Activated CD8-positive, alpha-beta memory T cell treated with anti-CD3 and anti-CD28 coated beads, Interleukin-2, amount 10 ng/mL, durations not matched to agents 7 days and 5 days (primary cell): ENCODE measurements around the gene PELI2. TPM values are rescaled to one million over a fixed set of nuclear protein-coding genes. Genes with fewer than 3 reads are reported as not detected.
A peak's percentile ranks its signal among the peaks of the same experiment; 100 is the strongest.

ENCODE experiments used
- ATAC-seq: fragments of 150-1000 bp; cut with Tn5 transposase; one replicate; pipeline ENCODE4 v1.10.0; 2021; ENCODE audit warnings: moderate library complexity
- CTCF ChIA-PET: fragments of 350-600 bp; sonication (Branson Sonifier 250); formaldehyde crosslinking; loops from one replicate; lab custom pipeline; 2021; ENCODE audit warnings: antibody characterized with exemption; lab: Charles Lee
- DNase-seq: peaks from one replicate; pipeline ENCODE4 v3.0.0-alpha.2; 2020
- H3K27ac Mint-ChIP-seq: one replicate; pipeline ENCODE4 v1.8.0; 2021; ENCODE audit warnings: mild to moderate bottlenecking, mixed read lengths
- H3K27me3 Mint-ChIP-seq: one replicate; pipeline ENCODE4 v1.8.0; 2021; ENCODE audit warnings: mixed read lengths
- H3K36me3 Mint-ChIP-seq: one replicate; pipeline ENCODE4 v1.8.0; 2021; ENCODE audit warnings: mild to moderate bottlenecking, mixed read lengths
- H3K4me1 Mint-ChIP-seq: one replicate; pipeline ENCODE4 v1.8.0; 2021; ENCODE audit warnings: mixed read lengths
- H3K4me3 Mint-ChIP-seq: one replicate; pipeline ENCODE4 v1.8.0; 2021; ENCODE audit warnings: mild to moderate bottlenecking, moderate library complexity, mixed read lengths
- H3K9me3 Mint-ChIP-seq: one replicate; pipeline ENCODE4 v1.8.0; 2022; ENCODE audit warnings: low read depth, mixed read lengths
- total RNA-seq, 2 experiments: library from RNA; stranded (reverse); gene quantifications; one replicate each; pipeline ENCODE4 v1.2.3, GENCODE V29; 2021

PELI2 gene
- total RNA-seq, 2 experiments from 2014 or later = 1.1 to 1.2 TPM

GRCh38 chr14:56175773-56176172 is 57.6 kb downstream of the PELI2 start:
- Mint-ChIP-seq H3K9me3 (peaks cover 2% of the 10 kb centered on the region), H3K27ac (no peak overlapping the region), H3K27me3 (no peaks in the 10 kb centered on the region), H3K36me3 (peaks cover 2% of the 10 kb centered on the region), H3K4me3 (no peak overlapping the region), H3K4me1 (peaks cover 30% of the 10 kb centered on the region)
- ATAC-seq (no peak), DNase-seq (no peak)
- CTCF ChIA-PET = no interaction called here

DNA sequence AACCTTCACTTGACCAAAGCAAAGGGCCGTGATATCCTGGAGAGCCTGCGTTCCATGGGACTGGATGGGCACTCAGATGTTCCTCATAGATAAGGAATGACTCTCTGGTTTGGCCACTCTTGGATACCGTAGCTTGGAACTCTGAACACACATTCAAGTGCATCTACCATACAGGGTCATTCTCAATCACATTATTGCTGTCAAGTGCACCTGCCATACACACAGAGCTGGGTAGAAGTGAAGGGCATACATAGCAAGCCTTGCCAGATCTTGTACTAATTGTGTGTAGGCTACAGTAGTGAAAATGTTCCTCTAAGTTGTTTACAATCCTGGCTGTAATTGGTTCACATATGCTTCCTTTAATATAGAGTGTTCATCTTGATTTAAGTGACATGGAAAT is 58.3 kb downstream of the PELI2 start:
- Mint-ChIP-seq H3K27ac (no peak overlapping the region), H3K4me1 (peaks cover 26% of the 10 kb centered on the region), H3K4me3 (no peak overlapping the region), H3K9me3 (peaks cover 2% of the 10 kb centered on the region), H3K27me3 (no peaks in the 10 kb centered on the region), H3K36me3 (peaks cover 2% of the 10 kb centered on the region)
- ATAC-seq (no peak), DNase-seq (no peak)
- CTCF ChIA-PET = no interaction called here

GRCh38 chr14:56177036-56177435 is 58.8 kb downstream of the PELI2 start:
- Mint-ChIP-seq H3K4me1 (peaks cover 21% of the 10 kb centered on the region), H3K4me3 (no peak overlapping the region), H3K36me3 (peaks cover 2% of the 10 kb centered on the region), H3K27ac (no peak overlapping the region), H3K27me3 (no peaks in the 10 kb centered on the region), H3K9me3 (peaks cover 5% of the 10 kb centered on the region)
- CTCF ChIA-PET = no interaction called here
- no peak for ATAC-seq
- DNase-seq = no peak

DNA sequence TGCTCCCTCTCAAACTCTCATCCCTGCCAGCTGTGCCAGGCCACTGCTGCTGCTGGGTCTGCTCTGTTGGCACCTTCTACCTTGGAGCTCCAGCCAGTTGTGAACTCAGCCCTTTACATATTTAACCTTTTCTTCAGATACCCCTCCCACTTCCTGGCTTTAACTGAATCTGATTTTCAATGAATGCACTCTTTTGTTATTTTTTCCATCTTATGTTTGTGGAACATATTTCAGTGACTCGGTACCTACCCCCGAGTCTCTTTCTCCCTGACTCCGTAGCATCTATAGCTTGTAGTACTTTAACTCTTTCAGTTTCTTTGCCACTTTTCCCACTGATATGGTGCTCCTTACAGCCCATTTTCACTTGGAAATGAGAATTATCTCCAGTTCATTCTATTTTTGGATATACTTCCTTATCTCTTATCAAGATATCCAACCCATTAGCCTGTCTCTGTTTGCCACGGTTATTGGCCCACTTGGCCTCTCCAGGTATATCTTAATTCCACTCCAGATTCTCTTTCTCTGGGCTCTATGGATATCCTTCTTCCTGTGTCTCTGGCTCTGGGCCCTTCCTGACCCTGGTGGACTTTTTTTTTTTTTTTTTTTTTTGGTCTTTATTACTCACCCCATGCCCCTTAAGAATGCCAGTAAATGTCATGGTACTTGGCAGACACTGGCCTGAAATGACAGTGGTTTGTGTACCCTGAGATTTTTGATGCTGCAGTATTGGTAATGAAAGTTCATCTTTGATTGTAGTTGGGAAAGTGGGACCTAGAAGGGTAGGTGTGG is 62.7 kb downstream of the PELI2 start:
- CTCF ChIA-PET = no interaction called here
- Mint-ChIP-seq H3K4me3 (no peak overlapping the region), H3K27me3 (peaks cover 2% of the 10 kb centered on the region), H3K4me1 (no peaks in the 10 kb centered on the region), H3K9me3 (peaks cover 4% of the 10 kb centered on the region), H3K27ac (no peak overlapping the region), H3K36me3 (no peaks in the 10 kb centered on the region)
- DNase-seq (no peak), ATAC-seq (no peak)

DNA sequence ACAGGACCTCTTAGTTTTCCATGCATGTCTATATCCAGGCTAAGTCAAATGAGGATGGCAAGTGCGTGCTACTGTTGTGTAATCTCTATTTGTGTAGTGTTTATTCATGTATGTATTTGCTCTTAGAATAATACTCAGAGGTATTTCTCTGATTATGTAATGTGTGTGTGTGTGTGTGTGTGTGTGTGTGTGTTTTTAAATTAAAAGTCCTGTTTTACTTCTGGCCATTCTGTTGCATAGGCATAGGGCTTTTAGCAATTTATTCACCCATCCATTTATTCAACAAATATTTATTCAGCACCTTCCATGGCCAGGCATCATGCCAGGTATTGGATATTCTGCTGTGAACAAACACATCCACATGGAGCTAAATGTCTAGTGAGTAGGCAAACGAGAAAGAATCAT is 63.5 kb downstream of the PELI2 start:
- H3K4me1 Mint-ChIP-seq = no peaks in the 10 kb centered on the region
- H3K4me3 Mint-ChIP-seq = no peak overlapping the region
- CTCF ChIA-PET = no interaction called here
- ATAC-seq = no peak
- no peaks in the 10 kb centered on the region for H3K36me3 Mint-ChIP-seq
- no peak for DNase-seq
- H3K9me3 Mint-ChIP-seq = peaks cover 4% of the 10 kb centered on the region
- H3K27ac Mint-ChIP-seq = no peak overlapping the region
- peaks cover 4% of the 10 kb centered on the region for H3K27me3 Mint-ChIP-seq

DNA sequence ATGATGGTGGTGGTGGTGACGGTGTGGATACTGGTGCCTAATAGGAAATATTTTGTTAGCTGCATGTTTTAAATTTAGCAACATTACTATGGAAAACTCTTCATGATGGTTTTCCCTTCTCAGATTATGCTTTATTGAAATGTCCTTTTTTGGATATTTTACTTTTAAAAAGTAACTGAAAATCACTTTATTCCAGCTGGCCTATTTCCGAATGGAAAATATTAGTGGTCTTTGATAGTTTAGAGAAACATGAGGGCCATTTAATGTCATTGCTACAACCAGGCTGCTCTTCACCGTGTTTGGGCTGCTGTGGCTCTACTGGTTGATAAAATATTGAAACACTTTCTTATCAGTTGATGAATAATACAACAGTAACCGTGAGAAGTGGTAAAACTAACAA is 64.2 kb downstream of the PELI2 start:
- DNase-seq (no peak), ATAC-seq (no peak)
- H3K27ac Mint-ChIP-seq = no peak overlapping the region
- no peaks in the 10 kb centered on the region for H3K4me1 Mint-ChIP-seq
- CTCF ChIA-PET = no interaction called here
- peaks cover 4% of the 10 kb centered on the region for H3K9me3 Mint-ChIP-seq
- no peak overlapping the region for H3K4me3 Mint-ChIP-seq
- no peaks in the 10 kb centered on the region for H3K36me3 Mint-ChIP-seq
- H3K27me3 Mint-ChIP-seq = peaks cover 4% of the 10 kb centered on the region

GRCh38 chr14:56183631-56184157 is 65.5 kb downstream of the PELI2 start:
- H3K36me3 Mint-ChIP-seq = no peaks in the 10 kb centered on the region
- H3K9me3 Mint-ChIP-seq = peaks cover 4% of the 10 kb centered on the region
- no peak for ATAC-seq
- no peak overlapping the region for H3K4me3 Mint-ChIP-seq
- CTCF ChIA-PET = no interaction called here
- no peaks in the 10 kb centered on the region for H3K4me1 Mint-ChIP-seq
- no peak overlapping the region for H3K27ac Mint-ChIP-seq
- no peak for DNase-seq
- H3K27me3 Mint-ChIP-seq = peaks cover 4% of the 10 kb centered on the region

DNA sequence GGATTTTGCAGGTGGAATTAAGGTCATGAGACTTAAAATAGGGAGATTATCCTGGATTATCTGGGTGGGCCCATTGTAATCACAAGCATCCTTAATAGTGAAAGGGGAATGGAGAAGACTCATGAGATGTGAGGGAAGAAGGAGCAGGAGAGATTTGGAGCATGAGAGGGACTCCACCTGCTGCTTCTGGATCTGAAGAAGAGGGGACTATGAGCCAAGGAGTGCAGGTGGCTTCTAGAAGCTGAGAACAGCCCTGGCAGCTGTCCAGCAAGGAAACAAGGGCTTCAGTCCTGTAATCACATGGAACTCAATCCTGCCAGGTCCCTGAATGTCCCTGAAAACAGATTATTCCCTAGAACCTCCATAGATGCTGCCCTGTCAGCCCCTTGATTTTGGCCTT is 67.8 kb downstream of the PELI2 start:
- Mint-ChIP-seq H3K27me3 (peaks cover 4% of the 10 kb centered on the region), H3K36me3 (peaks cover 2% of the 10 kb centered on the region), H3K9me3 (peaks cover 4% of the 10 kb centered on the region), H3K27ac (no peak overlapping the region), H3K4me1 (peaks cover under 1% of the 10 kb centered on the region), H3K4me3 (no peak overlapping the region)
- ATAC-seq (no peak), DNase-seq (no peak)
- CTCF ChIA-PET = no interaction called here

GRCh38 chr14:56187736-56188135 is 69.5 kb downstream of the PELI2 start:
- DNase-seq = no peak
- peaks cover 2% of the 10 kb centered on the region for H3K4me1 Mint-ChIP-seq
- H3K9me3 Mint-ChIP-seq = no peaks in the 10 kb centered on the region
- no peak overlapping the region for H3K4me3 Mint-ChIP-seq
- H3K27me3 Mint-ChIP-seq = peaks cover 4% of the 10 kb centered on the region
- peaks cover 2% of the 10 kb centered on the region for H3K36me3 Mint-ChIP-seq
- CTCF ChIA-PET = no interaction called here
- H3K27ac Mint-ChIP-seq = no peak overlapping the region
- no peak for ATAC-seq

DNA sequence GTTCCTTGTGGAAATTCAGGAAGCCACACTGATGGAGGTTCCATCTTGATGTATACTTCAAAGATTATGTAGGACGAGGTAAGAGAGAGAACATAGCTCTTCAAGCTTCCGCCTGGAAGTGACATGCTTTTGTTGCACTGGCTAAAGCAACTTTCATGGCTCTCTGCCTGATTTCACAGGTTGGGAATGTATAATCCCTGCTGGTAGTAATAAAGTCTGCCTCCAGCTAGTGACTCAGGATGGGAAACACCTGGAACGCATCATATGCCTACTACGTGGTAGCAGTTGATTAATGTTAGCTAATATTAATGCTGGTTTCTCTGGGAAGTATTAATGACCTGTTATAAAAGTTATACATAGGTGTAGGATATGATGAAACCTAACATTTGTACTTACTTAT is 71.1 kb downstream of the PELI2 start:
- H3K27ac Mint-ChIP-seq = no peak overlapping the region
- CTCF ChIA-PET = no interaction called here
- H3K9me3 Mint-ChIP-seq = no peaks in the 10 kb centered on the region
- H3K4me1 Mint-ChIP-seq = peaks cover 2% of the 10 kb centered on the region
- no peak for DNase-seq
- H3K27me3 Mint-ChIP-seq = peaks cover 4% of the 10 kb centered on the region
- ATAC-seq = no peak
- no peak overlapping the region for H3K4me3 Mint-ChIP-seq
- peaks cover 2% of the 10 kb centered on the region for H3K36me3 Mint-ChIP-seq

GRCh38 chr14:56193347-56193746 is 75.1 kb downstream of the PELI2 start:
- Mint-ChIP-seq H3K9me3 (no peaks in the 10 kb centered on the region), H3K4me3 (no peak overlapping the region), H3K27me3 (no peaks in the 10 kb centered on the region), H3K27ac (no peak overlapping the region), H3K36me3 (peaks cover 2% of the 10 kb centered on the region), H3K4me1 (peaks cover 17% of the 10 kb centered on the region)
- DNase-seq (no peak), ATAC-seq (no peak)
- CTCF ChIA-PET = no interaction called here

- Mint-ChIP-seq H3K36me3 (peaks cover 2% of the 10 kb centered on the region), H3K9me3 (no peaks in the 10 kb centered on the region), H3K27me3 (no peaks in the 10 kb centered on the region), H3K27ac (no peak overlapping the region), H3K4me1 (peaks cover 17% of the 10 kb centered on the region), H3K4me3 (no peak overlapping the region)
- no peak for ATAC-seq
- CTCF ChIA-PET = no interaction called here
- DNase-seq = no peak
These were observed 75.8 kb downstream of the PELI2 start for GRCh38 chr14:56194042-56194441.

GRCh38 chr14:56195223-56195622 is 77.0 kb downstream of the PELI2 start:
- DNase-seq = no peak
- CTCF ChIA-PET = no interaction called here
- Mint-ChIP-seq H3K27ac (no peak overlapping the region), H3K4me3 (no peak overlapping the region), H3K9me3 (no peaks in the 10 kb centered on the region), H3K36me3 (peaks cover 2% of the 10 kb centered on the region), H3K4me1 (peaks cover 17% of the 10 kb centered on the region), H3K27me3 (no peaks in the 10 kb centered on the region)
- no peak for ATAC-seq

DNA sequence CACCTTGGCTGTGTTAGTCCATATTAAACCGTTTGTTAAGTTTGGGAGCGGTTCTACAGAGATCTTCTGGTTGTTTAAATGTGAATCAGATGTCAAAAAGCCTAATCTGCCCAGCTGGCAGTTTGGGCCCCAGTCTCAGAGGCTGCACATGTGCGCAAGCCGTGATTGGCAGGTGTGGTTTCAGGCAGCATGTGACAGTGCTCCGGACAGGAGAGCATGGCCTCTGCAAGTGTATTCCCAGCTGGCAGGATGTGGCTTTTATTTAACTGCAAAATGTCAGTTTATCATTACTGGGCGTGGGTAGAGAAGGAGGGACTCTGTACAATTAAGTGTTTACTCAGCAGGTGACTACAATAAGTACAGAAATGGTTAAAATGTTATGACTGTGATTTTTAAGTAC is 77.5 kb downstream of the PELI2 start:
- peaks cover 17% of the 10 kb centered on the region for H3K4me1 Mint-ChIP-seq
- no peaks in the 10 kb centered on the region for H3K27me3 Mint-ChIP-seq
- DNase-seq (peak; percentile 59), ATAC-seq (peak; percentile 80)
- H3K27ac Mint-ChIP-seq = peak overlapping the region; percentile 40
- H3K36me3 Mint-ChIP-seq = no peaks in the 10 kb centered on the region
- H3K4me3 Mint-ChIP-seq = no peak overlapping the region
- CTCF ChIA-PET = no interaction called here
- no peaks in the 10 kb centered on the region for H3K9me3 Mint-ChIP-seq
